Adipocyte (in vitro differentiated cells): ENCODE data around the gene SRSF6.
A peak's percentile ranks its signal among the peaks of the same experiment; 100 is the strongest.
"Not testable (repeated sequence)": the region's sequence is repeated elsewhere in the genome, so short reads cannot be mapped to it uniquely, and the experiment has no call there.

Source experiments
- DNase-seq: peaks from one replicate; pipeline ENCODE4 v3.0.0-alpha.2; 2015; ENCODE audit warnings: low read depth
- H3K27me3 ChIP-seq: replicated peaks from 2 replicates; pipeline ENCODE4 v1.7.0; 2013; ENCODE audit warnings: mild to moderate bottlenecking, low read length, moderate library complexity; ENCODE audit not compliant: control insufficient read depth, insufficient read depth
- H3K36me3 ChIP-seq: 2 replicates; pipeline ENCODE4 v1.7.0; 2013; ENCODE audit warnings: low read length, mild to moderate bottlenecking, moderate library complexity; ENCODE audit not compliant: control insufficient read depth, insufficient read depth, severe bottlenecking
- H3K4me1 ChIP-seq: 2 replicates; pipeline ENCODE4 v1.7.0; 2013; ENCODE audit warnings: mild to moderate bottlenecking, low read length, moderate library complexity; ENCODE audit not compliant: control insufficient read depth, insufficient read depth
- H3K4me3 ChIP-seq: 2 replicates; pipeline ENCODE4 v1.7.0; 2013; ENCODE audit warnings: mild to moderate bottlenecking, low read length, moderate library complexity
- H3K9ac ChIP-seq: 2 replicates; pipeline ENCODE4 v1.7.0; 2013; ENCODE audit warnings: mild to moderate bottlenecking, low read length, moderate library complexity
- H3K9me3 ChIP-seq: 2 replicates; pipeline ENCODE4 v1.7.0; 2013; ENCODE audit warnings: mild to moderate bottlenecking, low read length, moderate library complexity; ENCODE audit not compliant: control insufficient read depth

Gene SRSF6

DNA sequence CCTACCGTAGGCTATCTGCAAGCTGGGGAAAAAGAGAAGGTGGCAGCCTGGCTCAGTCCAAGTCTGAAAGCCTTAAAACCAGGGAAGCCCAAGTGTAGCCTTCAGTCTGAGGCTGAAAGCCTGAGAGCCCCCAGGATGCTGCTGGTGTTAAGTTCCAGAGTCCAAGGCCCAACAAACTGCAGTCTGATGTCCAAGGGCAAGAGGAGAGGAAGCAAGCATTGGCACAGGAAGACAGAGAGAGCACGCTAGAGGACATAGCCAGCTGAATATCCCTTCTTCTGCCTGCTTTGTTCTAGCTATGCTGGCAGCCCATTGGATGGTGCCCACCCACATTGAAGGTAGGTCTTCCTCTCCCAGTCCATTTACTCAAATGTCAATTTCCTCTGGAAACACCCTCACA lies 37.7 kb downstream of the SRSF6 start:
- Histone ChIP-seq H3K9me3 (peaks cover 3% of the 10 kb centered on the region), H3K27me3 (no peaks in the 10 kb centered on the region), H3K4me3 (no peak overlapping the region), H3K36me3 (no peaks in the 10 kb centered on the region), H3K4me1 (no peaks in the 10 kb centered on the region), H3K9ac (no peak overlapping the region)
- DNase-seq = no peak

DNA sequence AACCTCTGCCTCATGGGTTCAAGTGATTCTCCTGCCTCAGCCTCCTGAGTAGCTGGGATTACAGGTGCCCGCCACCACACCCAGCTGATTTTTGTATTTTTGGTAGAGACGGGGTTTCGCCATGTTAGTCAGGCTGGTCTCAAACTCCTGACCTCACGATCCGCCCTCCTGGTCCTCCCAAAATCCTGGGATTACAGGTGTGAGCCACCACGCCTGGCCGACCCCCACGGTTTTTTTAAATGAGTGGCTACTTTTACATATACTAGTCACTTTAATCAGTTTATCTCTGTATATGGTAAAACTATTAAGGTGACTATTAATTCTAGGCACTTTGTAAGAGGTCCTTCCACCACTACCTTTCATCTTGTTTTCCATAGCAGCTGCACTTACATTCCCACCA lies 44.3 kb downstream of the SRSF6 start:
- peaks cover 23% of the 10 kb centered on the region for H3K27me3 ChIP-seq
- H3K4me1 ChIP-seq, DNase-seq, H3K4me3 ChIP-seq, H3K9me3 ChIP-seq, H3K9ac ChIP-seq, H3K36me3 ChIP-seq: not testable (repeated sequence)

DNA sequence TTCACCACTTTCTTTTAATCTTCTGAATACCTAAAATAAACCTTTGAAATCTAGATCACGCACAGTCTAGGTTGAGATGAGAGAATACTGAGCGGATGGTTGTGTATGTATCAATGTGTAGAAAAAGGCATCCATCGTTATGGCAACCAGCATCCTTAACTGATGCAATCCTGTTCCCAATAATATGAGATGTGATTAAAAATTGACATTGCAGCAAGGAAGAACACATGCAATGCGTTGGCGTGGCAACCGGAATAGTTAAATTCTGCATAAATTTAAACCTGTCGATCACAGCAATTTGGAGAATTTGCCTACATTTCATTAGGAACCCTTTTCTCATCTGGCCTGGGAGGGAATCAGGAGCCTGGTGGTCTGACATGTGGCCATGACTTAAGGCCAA lies 48.5 kb downstream of the SRSF6 start:
- H3K9ac ChIP-seq = no peak overlapping the region
- no peaks in the 10 kb centered on the region for H3K9me3 ChIP-seq
- H3K4me3 ChIP-seq = no peak overlapping the region
- H3K27me3 ChIP-seq = peaks cover 27% of the 10 kb centered on the region
- H3K4me1 ChIP-seq = peaks cover 4% of the 10 kb centered on the region
- no peak for DNase-seq
- no peaks in the 10 kb centered on the region for H3K36me3 ChIP-seq

DNA sequence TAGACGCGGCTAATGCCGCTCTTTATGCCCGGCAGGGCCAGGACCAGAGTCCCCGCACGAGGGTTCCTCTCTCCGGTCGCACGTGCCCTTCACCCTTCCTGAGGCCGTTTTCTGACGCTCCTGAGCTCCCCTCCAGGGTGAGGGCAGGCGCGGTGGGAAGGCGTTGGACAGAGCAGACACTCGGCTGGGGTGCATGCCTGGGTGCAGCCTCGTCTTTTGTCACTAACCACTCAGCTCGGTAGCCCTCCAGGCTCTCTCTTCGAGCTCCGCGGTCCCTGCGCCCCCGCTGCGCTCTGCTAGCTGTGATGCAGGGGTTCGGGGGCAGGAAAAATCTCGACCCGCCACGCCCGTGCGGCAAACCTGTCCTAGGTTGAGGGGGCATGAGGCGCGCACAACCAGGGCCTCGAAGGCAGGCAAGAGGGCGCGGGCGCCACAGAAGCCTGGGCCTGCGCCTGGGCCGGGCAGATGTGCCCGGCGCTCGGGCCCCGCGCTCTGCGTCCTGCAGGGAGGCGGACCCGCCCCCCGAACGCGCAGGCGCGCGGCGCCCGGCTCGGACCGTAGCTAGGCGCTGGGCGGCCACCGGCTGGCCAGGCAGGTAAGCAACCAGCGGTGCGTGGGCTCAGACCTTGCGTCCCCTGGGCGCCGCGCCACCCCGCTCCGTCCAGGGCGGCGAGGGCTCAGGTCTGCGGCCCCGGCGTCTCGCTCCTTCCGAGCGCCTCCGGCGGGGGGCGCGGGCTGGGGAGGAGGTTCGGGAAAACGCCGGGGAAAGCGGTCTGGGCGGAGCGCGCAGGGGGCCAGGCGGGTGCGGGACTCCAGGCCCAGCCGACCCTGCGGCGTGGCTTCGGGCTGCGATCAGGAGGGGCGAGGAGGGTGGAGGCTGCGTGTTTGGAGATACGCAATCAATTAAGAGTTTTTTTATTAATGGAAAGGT lies 49.7 kb downstream of the SRSF6 start, which contains the start of gene L3MBTL1:
TSS of gene L3MBTL1 (plus strand) at position 548 of the 931 bp plus-strand sequence. CDS start 5,807 bp downstream, outside the sequence.
- Histone ChIP-seq H3K9me3 (no peaks in the 10 kb centered on the region), H3K27me3 (peaks cover 27% of the 10 kb centered on the region), H3K4me1 (peaks cover 4% of the 10 kb centered on the region), H3K36me3 (no peaks in the 10 kb centered on the region), H3K9ac (peak within 1 kb of the TSS; percentile 70), H3K4me3 (peak within 1 kb of the TSS; percentile 81)
- peak; percentile 70 for DNase-seq

DNA sequence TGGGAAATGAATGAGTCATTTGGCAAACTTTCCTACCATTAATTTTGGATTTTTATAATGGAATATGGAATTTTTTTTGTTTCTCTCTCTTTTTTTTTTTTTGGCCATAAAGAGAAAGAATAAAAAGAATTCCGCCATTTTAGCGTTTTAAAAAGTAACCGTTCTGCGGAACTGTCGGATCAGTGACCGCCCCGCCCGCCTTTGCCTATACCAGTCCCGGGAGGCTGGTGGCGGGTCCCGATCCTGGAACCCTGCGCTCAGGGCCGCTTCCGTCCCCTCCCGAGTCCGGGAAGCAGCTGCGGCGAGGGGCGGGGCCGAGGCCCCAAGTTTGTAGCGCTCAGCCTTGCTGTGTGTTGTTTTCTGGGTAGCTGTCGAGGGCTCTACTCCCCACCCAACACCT lies 50.4 kb downstream of the SRSF6 start:
- peaks cover 4% of the 10 kb centered on the region for H3K4me1 ChIP-seq
- peaks cover 27% of the 10 kb centered on the region for H3K27me3 ChIP-seq
- H3K4me3 ChIP-seq = peak overlapping the region; percentile 81
- peak overlapping the region; percentile 70 for H3K9ac ChIP-seq
- DNase-seq = no peak
- no peaks in the 10 kb centered on the region for H3K36me3 ChIP-seq
- no peaks in the 10 kb centered on the region for H3K9me3 ChIP-seq

DNA sequence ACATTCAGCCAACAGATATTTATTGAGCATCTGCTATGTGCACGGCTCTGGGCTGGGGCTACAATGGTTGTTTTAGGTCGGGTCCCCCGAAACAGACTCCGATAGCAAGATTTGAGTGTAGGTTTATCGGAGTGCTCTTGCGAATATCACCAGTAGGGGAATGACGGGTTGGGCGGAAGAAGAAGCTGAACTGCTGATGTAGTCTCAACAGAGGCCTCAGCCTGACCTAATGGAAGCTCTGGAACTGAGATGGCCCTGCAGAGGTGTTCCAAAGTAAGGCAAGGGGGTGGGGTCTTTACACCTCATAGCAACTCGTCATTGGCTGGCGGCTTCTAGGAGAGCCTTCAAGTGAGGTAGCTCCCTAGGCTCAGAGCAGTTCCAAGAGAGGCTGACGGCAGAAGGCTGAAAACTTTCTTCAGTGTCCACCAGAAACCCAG lies 50.9 kb downstream of the SRSF6 start:
- Histone ChIP-seq H3K36me3 (no peaks in the 10 kb centered on the region), H3K9me3 (no peaks in the 10 kb centered on the region), H3K27me3 (peaks cover 25% of the 10 kb centered on the region), H3K9ac (no peak overlapping the region), H3K4me3 (peak overlapping the region; percentile 81), H3K4me1 (peaks cover 4% of the 10 kb centered on the region)
- DNase-seq = no peak

DNA sequence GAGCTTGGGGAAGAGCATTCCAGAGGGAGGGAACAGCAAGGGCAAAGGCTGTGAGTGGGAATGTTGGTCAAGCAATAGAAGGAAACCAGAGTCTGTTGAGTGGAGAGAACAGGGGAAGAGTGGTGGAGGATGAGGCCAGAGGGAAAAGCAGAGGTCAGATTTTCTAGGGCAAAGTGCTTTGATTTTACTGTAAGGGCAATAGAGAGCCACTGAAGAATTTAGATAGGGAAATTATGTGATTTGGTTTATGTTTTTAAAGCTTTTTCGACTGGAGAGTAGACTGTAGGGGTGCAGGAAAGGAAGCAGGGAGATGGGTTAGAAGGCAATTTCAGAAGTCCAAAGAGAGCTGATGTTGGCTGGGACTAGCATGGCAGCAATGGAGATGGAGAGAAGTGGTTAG lies 54.2 kb downstream of the SRSF6 start:
- H3K4me1 ChIP-seq = peaks cover 18% of the 10 kb centered on the region
- H3K36me3 ChIP-seq = no peaks in the 10 kb centered on the region
- H3K4me3 ChIP-seq = no peak overlapping the region
- DNase-seq = no peak
- no peaks in the 10 kb centered on the region for H3K9me3 ChIP-seq
- H3K9ac ChIP-seq = no peak overlapping the region
- H3K27me3 ChIP-seq = peaks cover 5% of the 10 kb centered on the region

DNA sequence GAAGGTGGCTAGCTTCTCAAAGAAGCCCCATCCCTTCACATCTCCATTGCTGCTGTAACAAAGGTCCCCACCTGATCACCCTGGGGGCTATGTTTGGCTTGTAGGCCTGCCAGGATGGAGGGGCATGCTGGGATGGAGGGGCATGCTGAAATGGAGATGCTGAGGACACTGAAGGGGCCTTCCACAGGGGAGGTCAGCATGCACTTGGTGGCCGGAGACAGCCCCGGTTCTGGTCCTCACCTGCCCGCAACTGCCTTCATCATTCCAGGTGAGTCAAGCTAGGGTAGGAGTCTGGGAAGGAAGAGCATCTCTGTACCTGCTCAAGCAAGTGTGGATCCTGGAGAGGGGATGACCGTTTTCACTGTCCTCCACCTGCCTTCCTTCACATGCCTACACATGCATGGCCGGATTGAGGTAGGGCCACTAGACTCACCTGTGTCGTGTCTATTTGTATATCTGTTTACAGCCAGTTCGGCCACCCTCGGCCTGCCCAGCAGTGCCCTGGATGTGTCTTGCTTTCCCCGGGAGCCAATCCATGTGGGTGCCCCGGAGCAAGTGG lies 55.8 kb downstream of the SRSF6 start:
- Histone ChIP-seq H3K4me1 (peaks cover 16% of the 10 kb centered on the region), H3K4me3 (peak overlapping the region; percentile 78), H3K9me3 (no peaks in the 10 kb centered on the region), H3K27me3 (no peaks in the 10 kb centered on the region), H3K9ac (peak overlapping the region; percentile 80), H3K36me3 (no peaks in the 10 kb centered on the region)
- DNase-seq = no peak
